Right renal cortex interstitium (tissue), 3 donors: ENCODE results near the gene TCEA3. TPM values are rescaled to one million over a fixed set of nuclear protein-coding genes. Genes with fewer than 3 reads are reported as not detected.
A peak's percentile ranks its signal among the peaks of the same experiment; 100 is the strongest.

Source experiments
- DNase-seq, 3 donors: peaks; one replicate each; pipeline ENCODE4 v3.0.0-alpha.2; 2013; ENCODE audit warnings: low read depth in 3 of 3, low spot score in 2 of 3
- polyA plus RNA-seq, 3 donors: library from polyadenylated mRNA; unstranded; fragments of 120-200 nt; gene quantifications; one replicate each; pipeline ENCODE4 v1.2.1, GENCODE V29; 2013; ENCODE audit not compliant: insufficient read length in 3 of 3

Gene TCEA3
- polyA plus RNA-seq: 10 to 100 TPM; 32.3 to 44.9 (median 43.3) TPM

DNA sequence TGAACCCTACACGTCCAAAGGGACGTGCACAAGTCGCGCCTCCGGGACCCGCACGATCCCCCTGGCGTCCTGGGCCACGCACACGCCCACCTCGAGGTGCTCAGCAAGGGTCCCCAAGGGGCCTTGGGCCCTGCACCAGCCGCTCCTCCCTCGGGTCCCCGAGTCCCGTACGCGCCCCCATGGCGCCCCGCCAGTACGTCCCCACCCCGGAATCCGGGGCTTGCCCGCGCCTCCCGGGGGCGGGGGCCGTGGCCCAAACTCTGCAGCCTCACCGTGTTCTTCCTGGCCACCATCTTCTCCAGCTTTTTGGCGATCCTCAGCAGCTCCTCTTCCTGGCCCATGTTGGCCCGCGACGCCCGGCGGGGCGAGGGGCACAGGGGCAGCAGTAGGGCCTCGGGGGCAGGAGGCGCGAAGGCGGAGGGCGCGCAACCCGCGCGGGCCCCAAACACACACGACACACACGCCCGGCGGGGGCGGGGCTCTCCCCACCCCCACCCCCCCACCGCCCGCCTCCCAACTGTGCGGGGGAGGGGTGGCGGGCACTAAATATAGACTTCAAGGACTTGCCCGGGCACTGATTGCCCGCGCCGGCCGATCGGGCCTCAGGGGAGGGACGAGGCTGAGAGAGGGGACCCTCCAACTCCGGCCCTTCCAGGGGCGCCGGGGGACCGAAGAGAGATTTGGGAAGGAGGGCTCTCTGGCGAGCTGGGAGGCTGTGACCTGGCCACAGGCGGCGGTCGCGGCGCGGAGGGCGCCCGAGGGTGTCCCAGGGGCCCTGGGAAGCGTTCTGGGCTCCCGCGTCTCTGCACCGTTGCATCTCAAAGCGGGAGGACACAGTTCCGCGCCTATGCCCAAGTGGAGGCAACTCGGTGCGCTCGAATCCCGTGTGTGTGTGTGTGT is at the start of gene TCEA3:
Gene TCEA3 (minus strand): TSS at position 456 of the 900 bp plus-strand sequence. CDS start 115 bp downstream, at position 341.
- DNase-seq: no peak

DNA sequence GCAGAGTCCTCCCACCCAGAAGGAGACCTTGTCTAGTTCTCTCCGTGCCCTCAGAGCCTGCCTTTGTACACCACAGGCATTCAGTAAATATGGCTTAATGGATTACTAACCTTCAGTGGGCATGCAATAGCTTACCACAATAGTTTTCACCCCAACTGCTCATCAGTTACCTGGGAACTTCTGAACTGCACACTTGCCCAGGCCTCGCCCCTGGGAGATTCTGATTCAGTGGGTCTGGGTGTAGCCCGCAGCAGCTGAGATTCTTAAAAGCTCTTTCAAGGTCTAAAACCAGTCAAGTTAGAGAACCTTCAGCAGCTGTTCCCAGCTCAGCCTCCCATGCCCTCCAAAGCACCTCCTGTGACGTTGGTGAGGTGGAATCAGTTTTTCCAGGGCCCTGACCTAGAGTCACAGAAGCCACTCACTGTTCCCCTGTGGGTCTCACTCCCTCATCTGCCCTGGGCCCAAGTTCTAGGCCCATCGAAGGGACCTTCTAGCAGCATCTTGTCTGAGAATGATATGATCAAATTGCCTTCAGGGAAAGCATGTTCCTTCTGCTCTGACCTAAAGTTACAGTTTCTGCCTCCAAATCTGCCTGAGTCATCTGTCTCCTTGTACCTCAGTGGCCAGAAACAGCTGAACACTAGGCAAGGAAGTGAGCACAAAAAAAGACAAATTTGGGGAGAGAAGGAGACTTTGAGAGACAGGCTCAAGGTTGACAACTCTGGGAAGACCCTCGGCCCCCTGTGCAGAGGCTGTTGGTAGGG is 48.7 kb upstream of the TCEA3 start:
- no peak for DNase-seq

DNA sequence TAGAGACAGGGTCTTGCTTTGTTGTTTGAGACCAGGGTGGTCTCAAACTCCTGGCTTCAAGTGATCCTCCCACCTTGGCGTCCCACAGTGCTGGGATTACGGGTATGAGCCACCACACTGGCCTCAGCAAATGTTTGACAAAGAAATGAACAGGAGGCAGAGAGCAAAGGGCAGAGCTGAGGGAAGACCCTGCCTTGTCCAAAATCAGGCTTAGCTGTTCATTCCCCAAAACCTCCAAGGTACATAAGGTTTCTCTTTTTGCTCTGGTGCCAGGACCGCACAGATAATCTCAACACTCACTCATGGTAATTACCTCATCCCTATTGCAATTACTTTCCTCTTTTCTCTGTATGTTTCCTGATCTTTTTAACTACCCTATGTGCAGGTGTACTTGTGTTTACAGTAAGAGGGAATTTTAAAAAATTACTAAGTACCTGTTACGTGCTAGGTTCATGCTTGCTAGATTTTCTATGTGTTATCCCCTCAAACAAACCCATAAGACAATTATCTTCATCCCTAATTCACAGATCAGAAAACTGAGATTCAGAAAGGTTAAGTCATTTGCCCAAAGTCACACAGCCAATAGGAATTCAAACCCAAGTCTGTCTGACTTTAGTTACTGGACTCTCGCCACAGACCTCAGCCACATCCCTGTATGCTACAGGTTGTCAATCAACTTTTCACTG is 47.9 kb upstream of the TCEA3 start:
- DNase-seq: no peak

DNA sequence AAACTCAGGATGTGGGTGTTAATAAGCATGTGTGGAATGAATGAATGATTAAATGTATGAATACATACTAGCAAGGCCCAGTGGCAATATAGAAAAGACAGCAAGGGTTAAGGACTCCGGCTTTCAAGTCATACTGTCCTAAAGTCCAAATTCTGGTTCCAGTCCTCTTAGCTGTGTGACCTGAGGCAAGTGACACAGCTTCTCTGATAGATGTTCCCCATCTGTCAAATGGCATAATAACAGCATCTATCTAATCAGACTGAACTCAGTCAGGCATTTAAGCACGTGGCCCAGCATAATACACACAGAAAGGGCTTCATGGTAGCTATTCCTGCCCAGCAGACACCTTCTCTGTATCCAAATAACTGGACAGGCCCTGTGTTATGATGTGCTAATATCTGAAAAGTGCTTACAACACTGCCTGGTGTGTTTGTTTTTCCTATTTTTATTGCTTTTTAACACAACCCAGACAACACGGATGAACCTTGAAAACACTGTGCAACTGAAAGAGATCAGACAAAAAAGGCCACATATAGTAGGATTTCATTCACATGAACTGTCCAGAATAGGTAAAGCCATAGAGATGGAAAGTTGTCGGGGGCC is 47.0 kb upstream of the TCEA3 start:
- no peak for DNase-seq

DNA sequence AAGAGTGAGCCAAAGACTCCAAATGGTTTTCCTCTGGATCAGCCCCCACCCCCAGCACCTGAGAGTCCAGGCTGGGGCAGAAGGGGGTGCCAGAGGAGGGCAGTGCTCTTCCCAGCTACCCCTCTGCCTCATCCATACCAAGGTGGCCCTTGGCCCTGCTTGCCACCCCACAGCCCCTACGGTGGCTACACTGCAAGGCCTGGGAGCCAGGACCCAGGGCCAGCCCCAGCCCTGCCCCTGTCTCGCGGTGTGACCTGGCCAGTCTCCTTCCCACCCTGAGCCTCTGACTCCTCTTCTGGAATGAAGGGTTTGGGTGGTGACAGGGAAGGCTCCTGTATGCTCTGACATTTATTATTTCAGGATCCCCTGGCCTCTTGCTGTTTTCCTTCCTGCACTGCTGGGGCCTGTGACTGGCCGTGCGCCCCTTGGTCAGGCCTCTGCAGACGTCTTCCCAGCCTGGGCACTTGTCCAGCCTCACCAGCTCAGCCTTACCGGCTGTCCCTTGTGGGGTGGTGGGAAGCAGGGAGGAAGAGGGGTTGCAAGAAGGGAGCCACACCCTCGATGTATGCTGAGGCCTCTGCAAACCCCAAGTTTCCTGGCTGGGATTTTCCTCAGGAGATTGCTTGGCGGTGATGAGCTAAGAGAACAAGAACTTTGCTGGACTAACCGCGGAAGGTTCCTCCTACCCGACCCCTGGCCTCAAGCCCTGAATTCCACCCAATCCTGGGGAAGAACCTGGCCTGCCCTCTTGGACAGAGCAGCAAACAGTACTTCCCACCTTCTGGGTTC is 45.9 kb upstream of the TCEA3 start:
- DNase-seq: no peak

DNA sequence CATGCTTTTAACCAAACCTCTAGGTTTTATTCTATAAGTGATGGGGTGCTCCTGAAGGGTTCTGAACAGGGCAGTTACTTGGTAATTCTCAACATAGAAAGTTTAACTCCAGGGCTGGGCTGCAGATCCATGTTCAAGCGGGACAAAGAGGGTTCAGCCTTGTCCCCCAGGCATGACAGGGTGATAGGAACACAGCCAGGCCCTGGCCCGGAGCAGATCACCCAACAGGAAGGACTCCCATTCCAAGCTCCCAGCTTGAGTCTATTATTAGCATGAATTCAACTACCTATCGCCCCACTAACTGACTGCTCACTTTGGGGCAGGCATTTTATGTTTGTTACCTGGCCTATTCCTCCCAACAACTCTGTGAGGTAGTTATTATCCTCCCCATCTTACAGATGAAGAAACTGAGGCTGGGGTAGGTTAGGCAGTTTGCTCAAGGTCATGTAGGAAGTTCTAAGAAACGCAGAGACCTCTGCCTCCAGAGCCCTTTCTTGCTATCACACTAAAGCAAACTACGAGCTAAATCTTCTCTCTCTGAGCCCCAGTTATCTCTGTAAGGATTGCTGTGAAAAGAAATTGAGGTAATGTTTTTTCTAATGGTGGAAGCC is 44.9 kb upstream of the TCEA3 start:
- no peak for DNase-seq

DNA sequence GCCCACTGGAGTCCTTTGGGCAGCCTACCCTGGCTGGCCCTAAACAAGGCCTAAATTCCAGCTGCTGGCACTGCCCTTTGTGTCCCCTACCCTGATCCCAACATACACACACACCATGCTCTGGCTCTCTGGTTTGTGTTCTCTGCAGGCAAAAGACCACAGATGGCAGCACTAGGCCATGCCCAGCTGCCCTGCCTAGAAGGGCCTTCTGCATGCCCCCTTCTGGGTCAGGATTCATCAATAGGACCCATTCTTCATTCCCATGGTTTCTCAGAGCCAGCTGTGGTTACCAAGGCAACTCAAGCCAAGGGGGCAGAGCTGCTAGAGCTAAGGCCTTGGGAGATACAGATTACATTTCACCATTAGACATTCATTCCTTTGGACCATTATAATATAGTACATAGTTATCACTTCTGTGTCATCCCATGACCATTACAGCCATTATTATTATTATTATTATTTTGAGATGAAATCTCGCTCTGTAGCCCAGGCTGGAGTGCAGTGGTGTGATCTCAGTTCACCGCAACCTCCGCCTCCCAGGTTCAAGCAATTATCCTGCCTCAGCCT is 42.0 kb upstream of the TCEA3 start:
- no peak for DNase-seq

DNA sequence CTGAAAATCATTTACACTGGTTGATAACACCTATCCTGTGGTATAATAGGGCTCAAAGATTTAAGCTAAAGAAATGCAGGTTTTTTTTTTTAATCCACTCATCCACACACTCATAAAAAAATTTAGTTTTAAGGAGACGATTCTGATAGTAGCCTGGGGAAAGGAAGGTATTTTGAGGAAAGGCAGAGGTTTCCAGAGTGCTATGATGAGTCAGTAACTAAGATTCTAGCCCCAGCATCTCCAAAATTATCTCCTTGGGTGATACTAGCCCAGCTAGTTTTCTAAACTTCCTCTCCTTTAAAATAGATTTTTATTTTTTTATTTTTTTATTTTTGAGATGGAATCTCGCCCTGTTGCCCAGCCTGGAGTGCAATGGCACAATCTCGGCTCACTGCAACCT is 38.7 kb upstream of the TCEA3 start:
- no peak for DNase-seq

DNA sequence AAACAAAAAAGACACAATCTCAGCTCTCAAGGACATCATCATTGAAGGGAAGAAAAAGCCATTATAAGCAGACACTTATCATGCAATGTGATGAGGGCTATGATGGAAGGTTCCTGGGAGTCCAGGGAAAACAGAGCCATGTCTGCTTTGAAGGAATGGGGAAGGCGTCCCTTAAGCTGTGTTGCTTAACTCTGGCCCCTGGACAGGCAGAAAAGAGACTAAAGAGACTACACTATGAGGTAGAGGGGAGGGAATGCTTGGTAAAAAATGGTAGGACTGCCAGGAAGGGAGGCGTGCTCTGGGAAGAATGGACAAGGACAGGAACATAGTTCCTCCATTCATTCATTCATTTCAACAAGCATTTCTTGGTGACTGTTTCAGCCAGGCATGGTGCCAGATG is 38.2 kb upstream of the TCEA3 start:
- no peak for DNase-seq

DNA sequence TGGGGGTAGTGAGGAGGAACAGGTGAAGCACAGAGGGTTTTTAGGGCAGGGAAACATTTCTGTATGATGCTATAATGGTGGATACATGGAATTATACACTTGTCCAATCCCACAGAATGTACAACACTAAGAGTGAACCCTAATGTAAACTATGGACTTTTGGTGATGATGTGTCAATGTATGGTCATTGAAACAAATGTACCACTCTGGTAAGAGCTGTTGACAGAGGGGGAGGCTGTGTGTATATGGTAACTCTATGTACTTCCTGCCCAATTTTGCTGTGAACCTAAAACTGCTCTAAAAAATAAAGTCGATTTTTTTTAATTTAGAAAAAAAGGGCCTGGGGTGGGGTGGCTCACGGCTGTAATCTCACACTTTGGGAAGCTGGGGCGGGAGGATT is 36.5 kb upstream of the TCEA3 start:
- DNase-seq: no peak

DNA sequence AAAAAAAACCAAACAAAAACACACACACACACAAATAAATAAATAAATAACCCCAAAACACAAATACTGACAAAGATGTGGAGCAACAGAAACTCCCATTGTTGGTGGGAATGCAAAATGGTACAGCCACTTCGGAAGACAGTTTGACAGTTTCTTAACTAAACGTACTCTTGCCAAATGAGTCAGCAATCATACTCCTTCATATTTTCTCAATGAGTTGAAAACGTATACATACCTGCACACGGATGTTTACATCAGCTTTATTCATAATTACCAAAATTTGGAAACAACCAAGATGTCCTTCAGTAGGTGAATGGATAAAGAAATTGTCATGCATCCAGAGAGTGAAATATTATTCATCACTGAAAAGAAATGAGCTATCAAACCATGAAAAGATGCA is 36.0 kb upstream of the TCEA3 start:
- no peak for DNase-seq

DNA sequence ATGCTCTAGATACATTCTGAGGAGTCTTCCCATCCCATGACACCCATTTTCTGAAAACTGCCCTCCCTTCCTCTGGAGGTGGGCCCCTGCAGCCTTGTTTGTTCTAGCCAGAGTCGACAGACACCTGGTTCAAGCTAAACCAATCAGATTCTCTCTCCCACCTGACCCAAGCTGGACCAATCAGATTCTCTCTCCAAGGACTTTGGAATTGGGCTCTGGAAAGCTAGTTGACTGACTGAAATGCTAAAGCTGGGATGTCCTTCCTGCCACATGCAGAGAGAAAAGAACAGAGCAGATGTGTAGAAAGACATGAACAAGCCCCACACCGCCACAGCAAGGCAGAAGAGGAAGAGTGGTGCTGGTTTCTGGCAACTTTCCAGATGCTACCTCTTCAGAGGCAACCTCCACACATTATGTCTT is 34.8 kb upstream of the TCEA3 start:
- DNase-seq: no peak

DNA sequence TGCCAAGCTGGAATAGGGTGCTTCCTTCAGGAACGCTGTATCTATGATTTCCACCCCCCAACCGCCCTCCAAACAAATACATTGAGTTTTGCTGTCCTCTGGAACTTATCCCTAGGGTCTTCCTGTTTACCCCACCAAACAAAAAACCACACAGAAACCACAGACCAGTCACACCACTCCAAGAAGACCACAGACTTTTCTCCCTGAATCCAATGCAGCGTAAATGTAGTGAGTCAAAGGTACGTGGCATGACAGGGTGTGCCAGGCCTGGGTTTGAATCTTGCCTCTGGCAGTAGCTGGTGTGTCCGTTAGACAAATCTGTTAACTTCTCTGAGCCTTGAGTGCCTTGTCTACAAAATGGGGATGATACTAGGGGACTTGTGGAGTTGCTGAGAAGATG is 31.7 kb upstream of the TCEA3 start:
- DNase-seq: no peak

DNA sequence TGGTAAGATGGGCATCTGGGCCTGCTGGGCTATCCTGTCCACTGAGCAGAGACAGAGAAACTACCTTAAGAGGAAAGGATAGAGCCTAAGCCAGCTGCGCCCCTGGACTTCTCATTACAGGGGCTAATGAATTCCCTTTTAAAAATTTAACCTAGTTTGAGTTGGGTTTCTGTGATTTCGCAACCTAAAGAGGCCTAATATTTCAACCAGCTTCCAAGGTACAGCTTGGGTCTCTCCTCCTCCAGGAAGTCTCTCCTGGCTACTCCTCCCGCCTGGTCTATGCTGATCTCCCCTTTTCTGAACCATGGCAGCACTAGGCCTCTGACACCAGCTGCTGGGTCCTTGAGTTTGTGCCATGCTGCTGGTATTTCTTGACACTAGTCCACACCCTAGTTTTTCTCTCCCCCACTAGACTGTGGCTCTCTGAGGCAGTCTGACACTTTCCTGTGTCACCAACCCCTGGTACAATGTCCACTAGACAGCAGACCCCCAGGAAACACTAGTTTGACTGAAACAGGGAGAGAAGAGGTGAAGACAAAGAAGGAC is 29.0 kb upstream of the TCEA3 start:
- no peak for DNase-seq

DNA sequence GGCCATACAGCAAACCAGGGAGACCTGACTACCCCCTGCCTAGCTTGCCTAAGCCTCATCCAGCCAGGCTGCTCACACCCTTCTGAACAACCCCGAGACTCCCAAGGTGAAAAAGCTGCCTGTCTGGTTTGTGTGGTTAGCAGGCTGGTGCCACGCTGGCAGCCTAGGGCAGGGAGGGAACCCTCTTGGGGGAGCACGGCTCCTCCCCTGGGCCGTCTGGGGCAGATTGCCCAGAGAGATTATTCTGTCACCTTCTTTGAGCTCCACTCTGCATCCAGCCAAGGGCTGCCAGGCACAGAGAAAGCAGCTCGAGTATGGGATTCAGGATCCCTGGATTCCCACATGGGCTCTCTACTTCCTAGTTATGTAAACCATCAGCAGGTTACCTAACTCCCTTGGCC is 27.5 kb upstream of the TCEA3 start:
- peak; percentile 8 to 29 (median 19) for DNase-seq

DNA sequence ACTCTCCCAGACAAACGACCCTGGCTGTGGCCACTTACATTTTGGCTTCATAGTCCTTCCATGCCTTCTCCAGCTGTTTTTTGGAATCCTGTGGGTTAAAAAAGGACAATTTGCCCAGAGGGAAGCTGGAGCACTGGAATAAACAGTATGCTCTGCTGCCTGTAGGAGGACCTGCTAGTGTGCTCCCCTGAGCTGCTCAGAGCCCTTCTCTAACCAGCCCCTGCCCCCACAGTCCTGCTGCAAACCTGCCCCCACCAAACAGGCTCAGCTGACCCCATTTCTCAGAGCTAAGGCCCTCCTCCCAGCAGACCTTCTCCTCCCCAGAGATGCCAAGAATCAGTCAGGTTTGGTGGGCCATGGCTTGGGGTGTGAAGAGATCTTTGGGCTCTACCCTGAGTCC is 26.9 kb upstream of the TCEA3 start:
- no peak for DNase-seq

DNA sequence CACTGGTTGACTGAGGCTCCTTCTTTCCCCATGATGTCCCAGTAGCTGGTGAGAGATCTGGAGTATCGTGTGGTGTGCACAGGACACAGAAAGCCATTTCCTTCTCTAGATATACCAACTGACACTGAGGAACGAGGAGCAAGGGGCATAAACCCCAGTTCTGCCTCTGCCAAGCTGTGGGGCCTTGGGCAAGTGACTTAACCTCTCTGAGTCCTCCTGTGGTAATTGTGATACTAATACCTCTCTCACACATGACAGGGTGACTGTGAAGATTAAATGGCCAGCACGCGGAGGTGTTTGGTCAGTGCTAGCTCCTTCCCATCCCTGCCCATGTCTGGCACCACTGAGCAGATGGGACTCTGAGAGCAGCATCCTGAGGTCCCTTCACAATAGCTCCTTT is 26.3 kb upstream of the TCEA3 start:
- DNase-seq: no peak

DNA sequence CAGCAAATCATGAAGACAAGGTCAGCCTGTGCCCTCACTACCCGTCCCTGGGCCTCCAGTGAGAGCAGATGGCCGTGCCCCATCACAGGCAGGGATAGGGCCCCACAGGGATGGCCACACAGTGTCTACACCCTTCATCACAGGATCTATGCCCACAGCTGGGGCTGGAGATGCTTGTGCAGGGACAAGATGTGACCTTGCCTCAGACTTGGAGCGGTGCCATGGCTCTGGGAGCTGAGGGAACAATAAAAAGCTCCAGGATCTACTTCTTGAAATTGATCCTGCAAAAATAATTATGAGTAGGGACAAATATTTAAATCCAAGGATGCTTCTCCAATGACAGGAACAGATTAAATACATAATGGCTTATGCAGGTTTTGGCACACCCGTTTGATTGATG is 25.4 kb upstream of the TCEA3 start:
- no peak for DNase-seq

DNA sequence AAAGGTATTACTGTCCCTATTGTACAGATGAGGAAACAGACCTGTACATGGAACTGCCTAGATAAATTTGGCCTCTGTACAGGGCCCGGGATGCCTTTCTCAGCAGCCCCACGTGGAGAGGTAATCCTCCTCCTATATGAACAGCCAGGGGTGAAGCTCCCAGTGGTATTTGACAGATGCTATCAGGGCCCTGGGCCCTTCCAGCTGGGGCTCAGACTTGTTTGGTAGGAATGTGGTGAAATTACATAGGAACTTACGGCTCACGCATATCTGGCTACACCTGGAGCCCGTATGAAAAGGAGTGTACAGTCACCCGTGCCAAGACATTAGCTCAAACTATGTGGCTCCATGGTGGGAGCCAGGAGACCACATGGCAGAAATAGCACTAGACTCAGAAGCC is 24.8 kb upstream of the TCEA3 start:
- no peak for DNase-seq
